Epidermal melanocyte (primary cell): ENCODE measurements around the gene APEH.
"Not testable (repeated sequence)": the region's sequence is repeated elsewhere in the genome, so short reads cannot be mapped to it uniquely, and the experiment has no call there.

Source experiments
- DNase-seq: peaks from one replicate; pipeline ENCODE4 v3.0.0; 2011; ENCODE audit warnings: low spot score; ENCODE audit not compliant: insufficient read length

Gene APEH

DNA sequence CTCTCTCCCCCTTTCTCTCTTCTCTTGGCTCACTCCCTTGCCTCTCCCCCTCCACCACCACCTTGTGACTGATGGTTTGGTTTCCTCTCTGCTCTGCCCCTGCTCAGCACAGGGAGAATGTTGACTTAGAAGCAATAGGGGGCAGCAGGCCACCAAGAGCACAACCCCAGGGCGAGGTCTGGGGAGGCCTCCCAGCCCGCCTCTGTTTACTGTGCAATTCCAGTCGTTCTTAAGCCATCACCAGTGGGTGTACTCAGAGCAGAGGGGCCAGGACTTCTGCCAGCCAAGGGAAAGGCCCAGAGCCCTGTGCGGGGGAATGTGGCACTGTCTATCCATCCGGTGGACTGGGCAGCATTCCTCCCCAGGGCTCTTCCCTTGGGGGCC, 5.7 kb upstream of the APEH start:
- peak; percentile 39 for DNase-seq

DNA sequence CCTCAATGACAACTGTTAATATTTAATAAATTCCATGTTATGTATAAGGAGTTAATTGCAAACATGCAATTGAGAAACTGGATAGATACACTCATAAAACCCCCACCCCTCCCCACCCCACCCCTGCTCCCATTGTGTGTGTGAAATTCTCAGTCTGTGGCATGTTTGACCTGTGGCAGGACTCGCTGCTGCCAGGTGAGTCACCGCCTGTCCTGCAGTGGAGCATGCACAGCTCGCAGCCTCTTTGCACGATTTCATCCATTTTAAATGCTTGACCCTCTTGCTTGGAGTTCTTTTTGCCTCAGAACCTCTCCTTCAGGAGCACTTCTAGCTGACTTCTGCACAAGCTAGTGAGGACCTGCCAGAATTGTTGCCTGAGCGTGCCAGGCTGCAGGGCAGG, 5.3 kb upstream of the APEH start:
- no peak for DNase-seq

DNA sequence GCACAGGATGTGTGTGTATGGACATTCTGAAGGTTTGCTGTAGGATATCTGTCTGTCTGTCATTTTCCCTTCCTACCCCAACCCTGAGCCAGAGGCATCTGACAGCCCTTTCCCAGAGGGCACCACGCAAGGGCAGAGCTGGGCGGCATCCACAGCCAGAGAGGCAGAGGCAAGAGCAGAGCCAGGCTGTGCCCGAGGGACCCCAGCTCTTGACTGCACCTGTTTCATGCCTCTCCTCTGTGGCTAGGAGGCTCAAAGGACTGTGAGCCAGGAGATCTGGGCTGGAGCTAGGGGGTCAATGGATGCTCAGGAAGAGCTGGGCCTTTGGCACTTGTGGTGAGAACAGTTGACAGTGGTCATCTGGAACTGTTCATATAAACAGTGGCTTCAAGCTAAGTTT, 4.8 kb upstream of the APEH start:
- DNase-seq: no peak

DNA sequence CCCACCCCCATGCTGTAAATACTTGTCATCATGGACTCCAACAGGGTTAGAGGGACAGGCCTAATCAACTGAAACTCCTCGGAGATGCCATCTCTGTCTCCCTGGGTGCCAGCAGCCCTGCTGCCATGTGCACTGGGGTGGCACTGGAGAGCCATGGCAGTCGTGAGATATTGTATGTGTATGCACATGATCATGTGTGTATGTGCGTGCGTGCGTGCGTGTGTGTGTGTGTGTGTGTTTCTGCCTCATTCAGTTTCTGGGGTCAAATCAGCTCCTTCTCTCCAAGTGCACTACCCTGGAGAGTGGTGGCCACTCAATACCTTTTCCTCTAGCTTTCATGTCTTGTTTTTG, 3.2 kb upstream of the APEH start:
- DNase-seq: no peak

DNA sequence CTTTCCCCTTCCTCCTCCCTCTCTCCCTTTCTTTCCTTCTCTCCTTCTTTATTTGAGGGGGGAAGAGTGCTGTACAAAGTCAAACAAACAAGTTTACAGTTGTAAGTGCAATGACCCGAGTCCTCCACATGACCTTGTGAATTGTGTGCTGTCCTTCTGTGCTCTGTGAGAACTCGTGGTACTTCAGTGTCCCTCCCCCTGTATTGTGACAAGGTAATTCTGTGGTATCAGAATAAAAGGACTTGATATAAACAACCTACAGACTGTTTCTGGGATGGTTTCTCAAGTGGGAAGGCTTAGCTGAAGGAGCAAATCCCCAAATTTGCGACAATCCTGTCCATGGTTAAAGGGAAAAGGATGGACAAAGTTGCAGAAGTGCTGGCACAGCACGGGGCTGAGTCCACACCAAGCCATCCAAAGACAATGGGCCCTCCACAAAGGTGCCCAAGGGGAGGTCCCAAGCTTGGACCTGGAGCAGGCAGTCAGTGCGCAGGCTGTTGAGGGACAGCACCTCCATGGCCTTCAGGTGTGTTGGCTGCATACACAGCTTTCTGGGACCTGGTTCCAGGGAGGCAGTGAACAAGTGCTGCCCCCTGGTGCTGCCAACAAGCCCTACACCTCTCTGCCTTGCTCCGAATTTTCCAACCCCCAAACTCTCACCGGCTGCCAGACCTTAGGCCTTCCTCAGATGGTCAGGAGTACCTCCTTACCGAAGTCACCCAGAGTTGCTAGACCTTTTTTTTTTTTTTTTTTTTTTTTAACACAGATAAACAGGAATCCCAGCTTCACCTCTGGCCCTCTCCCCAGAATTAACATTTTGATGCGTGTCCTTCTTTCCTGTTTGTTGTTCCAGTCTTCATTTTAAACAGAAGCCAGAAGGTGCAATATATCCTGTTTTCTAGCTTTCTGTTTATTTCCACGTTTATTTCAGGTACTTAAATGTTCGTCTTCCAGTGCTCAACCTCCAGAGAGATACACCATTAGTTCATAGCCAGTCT, 2.6 kb upstream of the APEH start:
- DNase-seq: peak; percentile 82

DNA sequence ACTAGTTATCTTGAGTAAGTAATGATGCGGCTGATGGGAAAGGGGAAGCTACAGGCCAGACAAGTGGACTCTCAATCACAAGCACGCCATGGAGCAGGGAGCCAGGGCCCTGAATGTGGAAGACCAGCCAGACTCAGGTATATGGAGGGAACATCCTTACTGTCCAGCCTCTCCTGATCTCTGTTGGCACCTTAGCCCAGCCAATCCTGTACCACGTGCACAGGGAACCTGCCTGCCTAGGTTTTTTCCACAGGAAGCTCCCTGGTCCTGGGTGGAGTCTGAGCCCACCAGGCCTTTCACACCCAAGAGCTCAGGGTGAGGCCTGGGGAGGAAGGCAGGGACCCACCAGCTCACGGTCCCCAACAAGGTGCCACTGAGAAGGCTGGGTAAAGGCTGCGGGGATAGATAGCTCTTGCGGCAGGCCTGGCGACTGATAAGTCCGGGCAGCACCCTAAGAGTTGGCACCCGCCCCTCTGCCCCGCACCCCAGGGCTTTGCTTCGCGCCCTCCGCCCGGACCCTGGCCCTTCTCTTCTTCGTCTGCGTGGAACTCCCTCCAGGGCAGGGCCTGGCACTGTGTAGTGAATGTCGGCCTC, 933 bp upstream of the APEH start:
- DNase-seq: no peak

DNA sequence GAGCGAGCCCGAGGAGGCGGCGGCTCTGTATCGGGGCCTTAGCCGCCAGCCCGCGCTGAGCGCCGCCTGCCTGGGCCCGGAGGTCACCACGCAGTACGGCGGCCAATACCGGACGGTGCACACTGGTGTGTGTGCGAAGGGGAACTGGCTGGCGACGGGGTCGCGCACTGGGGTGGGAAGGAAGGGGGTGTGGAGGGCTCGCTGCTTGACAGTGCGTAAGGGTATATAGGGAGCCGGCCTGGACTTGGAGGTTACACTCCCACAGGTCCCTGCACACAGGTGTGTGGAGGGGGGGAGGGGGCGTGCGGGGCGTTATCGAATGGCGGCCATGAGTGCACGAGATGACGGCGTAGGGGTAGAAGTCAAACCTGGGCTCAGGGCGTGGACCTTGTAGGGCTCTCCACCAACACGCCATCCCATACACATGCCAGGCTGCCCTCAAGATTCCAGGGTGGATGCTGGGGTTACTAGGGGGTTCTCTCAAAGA, 389 bp downstream of the APEH start:
- no peak for DNase-seq

DNA sequence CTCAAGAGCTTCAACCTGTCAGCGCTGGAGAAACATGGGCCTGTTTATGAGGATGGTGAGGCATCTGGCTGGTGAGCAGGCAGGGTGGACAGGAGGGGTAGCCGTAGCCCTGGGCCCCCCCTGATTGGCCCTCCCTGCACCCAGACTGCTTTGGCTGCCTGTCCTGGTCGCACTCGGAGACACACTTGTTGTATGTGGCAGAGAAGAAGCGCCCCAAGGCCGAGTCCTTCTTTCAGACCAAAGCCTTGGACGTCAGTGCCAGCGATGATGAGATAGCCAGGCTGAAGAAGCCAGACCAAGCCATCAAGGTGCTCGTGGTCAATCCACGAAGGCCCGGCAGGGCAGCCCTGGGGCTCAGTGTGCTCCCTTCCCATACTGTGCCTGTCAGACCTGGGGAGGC, 1.8 kb downstream of the APEH start:
- DNase-seq: no peak

DNA sequence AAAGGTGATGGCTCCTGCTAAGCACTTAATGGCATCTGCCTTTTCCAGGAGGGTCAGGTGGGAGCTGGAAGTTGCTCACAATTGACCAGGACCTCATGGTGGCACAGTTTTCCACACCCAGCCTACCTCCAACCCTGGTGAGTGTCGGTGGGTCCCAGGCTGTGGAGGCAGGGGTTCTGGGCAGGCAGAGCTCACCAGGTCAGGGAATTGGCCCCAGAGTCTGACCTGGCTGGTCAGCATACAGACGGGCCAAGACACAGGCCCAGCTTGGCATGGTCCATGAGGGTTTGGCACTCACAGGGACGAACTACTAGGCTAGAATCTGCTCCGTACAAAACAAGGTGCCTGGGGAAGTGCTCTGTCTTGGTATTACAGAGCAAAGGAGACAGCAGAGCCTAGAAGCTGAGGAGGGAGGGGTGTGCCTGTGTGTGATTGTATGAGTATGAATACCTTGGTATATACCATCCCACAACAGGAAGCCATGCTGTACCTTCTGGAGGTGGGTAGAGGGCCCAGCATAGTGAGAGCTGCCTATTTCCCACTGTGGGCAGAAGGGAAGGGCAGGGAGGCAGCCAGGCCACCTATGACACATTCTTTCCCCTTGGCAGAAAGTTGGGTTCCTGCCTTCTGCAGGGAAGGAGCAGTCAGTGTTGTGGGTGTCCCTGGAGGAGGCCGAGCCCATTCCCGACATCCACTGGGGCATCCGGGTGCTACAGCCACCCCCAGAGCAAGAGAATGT, 6.5 kb downstream of the APEH start:
- no peak for DNase-seq

DNA sequence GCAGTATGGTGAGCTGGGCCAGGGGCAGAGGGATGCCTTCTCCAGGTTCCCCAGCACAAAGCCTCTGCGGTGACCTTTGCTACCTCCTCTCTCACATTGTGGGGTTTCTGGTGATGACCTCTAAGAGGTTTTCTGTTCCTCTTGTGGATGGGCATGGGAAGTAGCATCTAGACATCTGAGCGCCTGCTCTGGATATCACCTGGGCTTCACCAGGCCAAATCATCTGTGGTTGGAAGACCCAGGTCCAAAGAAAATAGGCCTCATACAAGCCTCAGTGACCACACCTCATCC, 7.0 kb downstream of the APEH start:
- DNase-seq: no peak

DNA sequence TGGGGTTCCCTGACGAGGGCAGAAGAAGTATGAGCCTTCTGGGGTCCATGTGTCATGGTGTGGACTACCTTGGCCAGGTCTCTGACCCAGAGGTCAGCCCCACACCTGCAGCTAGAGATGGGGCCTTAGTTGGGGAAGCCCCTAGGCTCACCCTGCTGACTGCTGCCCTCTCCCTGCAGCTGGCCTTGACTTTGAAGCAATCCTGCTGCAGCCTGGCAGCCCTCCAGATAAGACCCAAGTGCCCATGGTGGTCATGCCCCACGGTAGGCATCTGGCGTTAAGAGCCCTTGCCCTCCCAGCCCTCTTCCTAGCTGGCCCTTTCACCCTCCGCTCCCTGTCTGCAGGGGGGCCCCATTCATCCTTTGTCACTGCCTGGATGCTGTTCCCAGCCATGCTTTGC, 7.4 kb downstream of the APEH start:
- no peak for DNase-seq

DNA sequence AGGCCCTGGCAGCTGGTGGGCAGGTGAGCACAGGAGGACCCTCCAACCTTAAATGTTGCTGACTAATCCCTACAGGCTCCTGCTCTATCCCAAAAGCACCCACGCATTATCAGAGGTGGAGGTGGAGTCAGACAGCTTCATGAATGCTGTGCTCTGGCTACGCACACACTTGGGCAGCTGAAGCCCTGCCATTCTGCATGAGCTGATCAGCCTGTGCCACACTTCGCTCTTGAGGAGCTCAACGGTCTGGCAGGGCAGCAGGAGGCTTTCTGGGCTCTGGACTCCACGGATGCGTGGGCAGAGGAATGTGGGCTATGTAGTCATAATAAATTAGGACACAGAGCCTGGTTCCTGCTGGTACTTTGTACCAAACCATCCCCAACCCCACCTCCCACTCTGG, 9.0 kb downstream of the APEH start:
- DNase-seq: no peak

DNA sequence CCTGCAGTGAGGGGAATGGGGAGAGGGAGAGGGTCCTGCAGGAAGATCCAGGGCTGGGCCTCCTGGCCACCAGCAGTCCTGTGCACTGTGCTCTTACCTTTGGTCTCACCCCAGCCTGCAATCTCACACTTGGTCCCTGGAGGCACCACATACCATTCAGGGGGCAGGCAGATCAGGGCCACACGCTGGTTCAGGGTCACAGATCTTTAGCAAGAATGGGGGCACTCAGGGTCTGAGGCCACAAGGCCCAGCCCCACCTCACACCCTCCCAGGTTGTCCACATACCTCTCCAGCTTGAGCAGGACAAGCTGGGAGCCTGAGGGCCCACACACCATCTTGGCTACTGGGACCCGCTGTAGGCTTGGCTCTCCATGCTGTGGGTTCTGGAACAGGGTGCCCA, 10.3 kb downstream of the APEH start:
- DNase-seq: not testable (repeated sequence)

DNA sequence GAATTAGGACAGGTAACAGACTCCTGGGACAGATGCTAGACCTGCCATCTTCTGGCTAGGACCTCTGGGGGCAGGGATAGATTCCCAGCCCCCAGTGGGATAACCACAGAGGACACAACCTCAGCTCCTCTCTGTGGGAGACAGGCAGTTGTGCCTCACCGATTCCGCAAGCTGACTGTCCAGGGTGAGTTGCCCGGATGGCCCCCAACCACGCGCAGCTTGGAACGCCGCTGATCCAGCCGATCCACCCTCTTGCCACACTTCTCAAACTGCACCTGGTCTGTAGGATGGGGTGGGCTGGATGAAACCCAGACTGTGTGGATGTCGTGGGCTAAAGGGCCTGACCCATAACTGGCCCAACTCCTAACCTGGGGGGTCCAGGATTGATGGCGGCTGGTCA, 11.0 kb downstream of the APEH start:
- DNase-seq: not testable (repeated sequence)

DNA sequence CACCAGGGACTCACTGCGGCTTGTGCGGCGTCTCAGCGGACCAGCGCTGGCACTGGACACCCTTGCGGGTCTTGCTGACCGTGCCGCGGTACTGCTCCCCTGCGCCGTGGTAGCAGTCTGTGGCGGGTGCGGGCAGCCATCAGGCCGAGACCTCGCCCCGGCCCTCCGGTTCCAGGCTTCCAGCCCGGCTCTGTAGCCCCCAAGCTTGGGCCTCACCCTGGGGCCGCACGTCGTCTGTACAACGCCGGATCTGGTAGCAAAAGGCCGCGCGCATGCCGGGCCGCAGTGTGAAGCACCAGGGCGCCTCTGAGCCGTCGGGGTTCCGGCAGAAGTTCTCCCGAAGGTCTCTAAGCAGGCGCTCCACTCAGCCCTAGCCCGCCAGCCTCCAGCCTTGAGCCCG, 11.7 kb downstream of the APEH start:
- not testable (repeated sequence) for DNase-seq

DNA sequence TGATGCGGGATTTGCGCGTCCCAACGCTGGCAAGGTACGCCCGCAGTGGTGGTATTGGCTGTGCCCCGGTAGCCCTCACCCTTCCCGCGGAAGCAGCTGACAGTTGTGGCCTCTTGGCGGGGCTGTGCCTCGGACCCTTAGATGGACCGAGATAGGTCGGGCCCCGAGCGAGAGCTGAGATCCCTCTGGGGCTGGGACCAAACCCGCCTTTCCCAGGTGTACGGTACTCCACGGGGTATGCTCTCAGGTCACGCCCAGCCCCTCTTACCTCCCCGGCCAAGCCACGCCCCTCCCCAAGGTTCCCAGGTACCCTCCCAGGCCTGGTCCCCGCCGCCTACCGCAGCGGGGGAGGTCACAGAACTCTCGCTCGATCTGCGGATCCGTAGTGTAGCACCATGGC, 12.2 kb downstream of the APEH start:
- DNase-seq: not testable (repeated sequence)

DNA sequence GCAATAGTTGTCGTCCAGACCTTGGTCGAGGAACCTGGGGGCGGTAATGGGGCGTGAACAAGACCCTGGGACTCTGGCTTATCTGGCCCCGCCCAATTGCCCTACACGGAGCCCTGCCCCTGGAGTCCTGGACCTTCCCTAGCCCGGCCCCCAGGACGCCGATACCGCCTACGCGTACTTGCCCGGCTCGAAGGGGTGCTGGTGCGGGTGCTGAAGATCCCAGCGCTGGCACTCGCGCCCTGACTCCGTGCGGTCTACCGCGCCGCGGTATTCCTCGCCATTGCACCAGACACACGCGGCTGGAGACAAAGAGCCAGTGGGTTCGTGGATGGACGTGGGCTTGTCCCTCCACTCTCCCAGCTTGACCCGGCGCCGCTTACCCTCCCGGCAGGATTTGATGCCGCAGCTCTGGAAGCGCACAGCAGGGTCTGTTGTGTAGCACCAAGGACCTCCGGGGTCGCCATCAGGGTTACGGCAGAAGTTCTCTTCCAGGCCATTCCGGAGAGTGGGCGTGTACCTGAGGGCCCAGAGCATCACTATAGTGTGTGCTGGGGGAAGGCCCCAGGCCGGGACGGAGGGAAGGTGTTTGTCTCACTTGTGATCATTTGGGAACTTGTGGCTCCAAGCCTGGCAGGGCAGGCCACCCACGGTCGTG, 12.7 kb downstream of the APEH start:
- not testable (repeated sequence) for DNase-seq

DNA sequence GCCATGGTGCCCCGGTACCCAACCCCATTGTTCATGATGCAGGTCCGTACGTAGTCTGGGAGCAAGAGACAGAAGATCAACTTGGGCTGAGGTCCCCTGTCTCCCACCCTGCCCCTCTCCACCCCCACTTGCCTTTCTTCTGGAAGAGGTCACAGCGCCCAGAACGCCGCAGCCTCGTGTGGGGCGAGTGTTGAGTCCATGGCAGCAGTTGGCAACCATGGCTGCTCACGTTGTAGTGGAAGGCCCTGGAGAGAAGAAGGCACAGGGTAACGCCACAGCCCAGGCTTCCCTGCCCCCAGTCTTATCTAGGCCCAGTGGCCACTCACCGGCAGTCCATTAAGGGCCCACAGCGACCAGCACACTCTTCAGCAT, 13.3 kb downstream of the APEH start:
- DNase-seq: not testable (repeated sequence)

DNA sequence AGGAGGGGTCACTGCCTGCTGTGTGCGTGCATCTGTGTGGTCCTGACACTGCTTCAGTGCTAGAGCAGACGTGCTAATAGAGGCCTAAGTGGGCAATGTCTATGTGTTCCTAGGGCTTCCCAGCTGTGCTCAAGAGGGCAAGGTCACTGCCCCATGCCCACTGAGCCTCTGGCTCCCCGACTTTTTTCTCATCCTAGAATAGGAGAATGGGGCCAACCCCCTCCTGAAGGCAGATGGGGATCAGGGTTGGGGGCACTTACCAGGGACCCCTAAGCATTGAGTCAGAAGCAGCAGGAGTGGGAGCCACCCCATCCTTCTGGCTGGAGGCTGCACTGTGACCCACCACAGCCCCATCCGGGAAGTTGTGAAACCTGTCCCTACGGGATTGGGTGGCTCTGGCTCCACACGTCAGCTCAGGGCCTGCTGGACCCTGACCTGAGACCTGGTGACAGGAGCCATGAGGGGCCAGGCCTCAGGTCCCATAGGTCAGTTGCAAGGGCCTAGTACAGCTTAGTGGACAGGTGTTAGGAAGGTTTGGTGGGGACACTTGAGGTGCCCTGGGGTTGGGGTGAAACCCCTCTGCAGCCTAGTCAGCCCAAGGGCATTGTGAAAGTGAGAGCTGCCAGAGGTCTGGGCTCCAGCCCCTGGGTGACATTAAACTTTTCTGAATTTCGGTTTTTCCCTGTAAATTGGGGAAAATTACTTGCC, 14.3 kb downstream of the APEH start:
- not testable (repeated sequence) for DNase-seq

DNA sequence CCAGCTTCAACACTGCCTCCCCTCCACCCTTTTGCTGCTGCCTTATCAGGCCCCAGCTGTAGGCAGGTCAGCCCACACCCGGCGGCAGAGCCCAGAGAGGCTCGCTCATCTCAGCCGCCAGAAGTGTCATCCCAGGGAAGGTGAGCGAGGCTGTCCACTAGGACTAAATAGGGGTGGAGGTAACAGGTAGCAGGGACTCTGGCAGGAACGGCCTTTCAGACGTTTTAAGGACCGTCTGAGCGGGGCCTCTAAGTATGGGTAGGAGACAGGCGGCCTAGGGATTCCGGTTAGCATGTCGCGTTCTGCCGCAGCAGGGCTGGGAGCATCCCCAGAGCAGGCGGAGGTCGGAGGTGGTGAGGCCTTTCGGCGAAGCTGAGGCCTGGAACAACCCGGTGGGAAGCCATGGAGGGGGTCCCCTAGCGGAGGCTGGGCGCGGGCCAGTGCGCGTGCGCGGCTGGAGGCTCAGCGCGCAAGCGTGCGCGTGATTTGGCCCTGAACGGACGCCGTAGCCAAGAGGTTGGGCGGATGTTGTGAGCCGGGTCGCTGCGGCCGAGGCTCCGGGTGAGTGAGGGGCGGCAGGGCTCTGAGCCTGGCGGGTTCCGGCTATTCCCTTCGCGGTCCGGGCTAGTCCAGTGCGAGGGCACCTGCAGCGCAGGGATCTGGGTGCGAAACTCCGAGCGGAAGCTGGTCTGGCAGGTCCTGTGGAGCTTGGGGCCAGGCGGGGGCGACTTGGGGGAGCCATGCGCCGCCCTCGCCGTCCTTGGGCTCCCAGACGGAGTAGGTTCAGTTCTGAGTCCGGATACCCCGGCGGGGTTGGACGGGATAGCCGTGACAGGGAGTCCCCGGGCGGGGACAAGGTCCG, 15.1 kb downstream of the APEH start, which contains the start of the genes MST1 and RNF123:
TSS of gene MST1 (minus strand) at position 429 of the 862 bp plus-strand sequence. CDS start 783 bp downstream, outside the sequence.
TSS of gene RNF123 (plus strand) at position 512 of the 862 bp plus-strand sequence. CDS start 1,609 bp downstream, outside the sequence.
- peak; percentile 93 for DNase-seq
